Measurements from ENCODE around the gene PSMB3. TPM values are rescaled to one million over a fixed set of nuclear protein-coding genes. Genes with fewer than 3 reads are reported as not detected.

Gene PSMB3
- total and polyA plus RNA-seq, 9 of the 15 experiments (the other 6 are each of a cell fraction or from before 2014, with no cell fraction given) = 460 to 2,775 (median 574) TPM

- TF ChIP-seq NUFIP1 (IDR thresholded peaks at IDR 0.05; ENCODE audit: partially characterized antibody) (no peak), BRF1 (IDR thresholded peaks at IDR 0.05; ENCODE audit: borderline replicate concordance, extremely low read depth, insufficient read length) (no peak), IRF2 (CRISPR knock-in tag; IDR thresholded peaks at IDR 0.05) (no peak), E2F6 (IDR thresholded peaks at IDR 0.05; ENCODE audit: borderline replicate concordance in 1 of 2, extremely low read depth in 1 of 2, insufficient read depth in 1 of 2, insufficient read length in 1 of 2, low read depth in 1 of 2, low read length in 1 of 2, poor library complexity in 1 of 2, severe bottlenecking in 1 of 2) (peak; percentile 66 to 70), PTTG1 (tag; IDR thresholded peaks at IDR 0.05; ENCODE audit: low read depth) (no peak), ZNF324 (CRISPR knock-in tag; IDR thresholded peaks at IDR 0.05) (no peak), SIX5 (IDR thresholded peaks at IDR 0.05; ENCODE audit: borderline replicate concordance in 1 of 2, insufficient read depth in 1 of 2, low read depth in 1 of 2, low read length in 2 of 2) (no peak), STAT5B (CRISPR knock-in tag; IDR thresholded peaks at IDR 0.05) (no peak), ZNF311 (CRISPR knock-in tag; IDR thresholded peaks at IDR 0.05) (no peak), CBX8 (IDR thresholded peaks at IDR 0.05; ENCODE audit: borderline replicate concordance, extremely low read depth, low read depth, low read length, poor library complexity, severe bottlenecking) (no peak), RCOR1 (IDR thresholded peaks at IDR 0.05; ENCODE audit: borderline replicate concordance in 1 of 2, low read depth in 2 of 2, low read length in 2 of 2) (no peak), NR1H2 (CRISPR knock-in tag; IDR thresholded peaks at IDR 0.05) (no peak), CHD1 (IDR thresholded peaks at IDR 0.05; ENCODE audit: low read length) (no peak), ZNF79 (CRISPR knock-in tag; IDR thresholded peaks at IDR 0.05; ENCODE audit: low read depth) (no peak), FOXA3 (CRISPR knock-in tag; conservative IDR thresholded peaks at IDR 0.05 in 1 of 2, IDR thresholded peaks at IDR 0.05 in 1 of 2) (no peak), RHOXF2B (CRISPR knock-in tag; conservative IDR thresholded peaks at IDR 0.05) (no peak), TAF9B (IDR thresholded peaks at IDR 0.05; ENCODE audit: partially characterized antibody) (peak; percentile 78), ZNF695 (CRISPR knock-in tag; IDR thresholded peaks at IDR 0.05) (no peak)
- TF ChIP-seq, protein P1, sequence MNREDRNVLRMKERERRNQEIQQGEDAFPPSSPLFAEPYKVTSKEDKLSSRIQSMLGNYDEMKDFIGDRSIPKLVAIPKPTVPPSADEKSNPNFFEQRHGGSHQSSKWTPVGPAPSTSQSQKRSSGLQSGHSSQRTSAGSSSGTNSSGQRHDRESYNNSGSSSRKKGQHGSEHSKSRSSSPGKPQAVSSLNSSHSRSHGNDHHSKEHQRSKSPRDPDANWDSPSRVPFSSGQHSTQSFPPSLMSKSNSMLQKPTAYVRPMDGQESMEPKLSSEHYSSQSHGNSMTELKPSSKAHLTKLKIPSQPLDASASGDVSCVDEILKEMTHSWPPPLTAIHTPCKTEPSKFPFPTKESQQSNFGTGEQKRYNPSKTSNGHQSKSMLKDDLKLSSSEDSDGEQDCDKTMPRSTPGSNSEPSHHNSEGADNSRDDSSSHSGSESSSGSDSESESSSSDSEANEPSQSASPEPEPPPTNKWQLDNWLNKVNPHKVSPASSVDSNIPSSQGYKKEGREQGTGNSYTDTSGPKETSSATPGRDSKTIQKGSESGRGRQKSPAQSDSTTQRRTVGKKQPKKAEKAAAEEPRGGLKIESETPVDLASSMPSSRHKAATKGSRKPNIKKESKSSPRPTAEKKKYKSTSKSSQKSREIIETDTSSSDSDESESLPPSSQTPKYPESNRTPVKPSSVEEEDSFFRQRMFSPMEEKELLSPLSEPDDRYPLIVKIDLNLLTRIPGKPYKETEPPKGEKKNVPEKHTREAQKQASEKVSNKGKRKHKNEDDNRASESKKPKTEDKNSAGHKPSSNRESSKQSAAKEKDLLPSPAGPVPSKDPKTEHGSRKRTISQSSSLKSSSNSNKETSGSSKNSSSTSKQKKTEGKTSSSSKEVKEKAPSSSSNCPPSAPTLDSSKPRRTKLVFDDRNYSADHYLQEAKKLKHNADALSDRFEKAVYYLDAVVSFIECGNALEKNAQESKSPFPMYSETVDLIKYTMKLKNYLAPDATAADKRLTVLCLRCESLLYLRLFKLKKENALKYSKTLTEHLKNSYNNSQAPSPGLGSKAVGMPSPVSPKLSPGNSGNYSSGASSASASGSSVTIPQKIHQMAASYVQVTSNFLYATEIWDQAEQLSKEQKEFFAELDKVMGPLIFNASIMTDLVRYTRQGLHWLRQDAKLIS (CRISPR knock-in tag; IDR thresholded peaks at IDR 0.05) = no peak
- TF ChIP-seq, protein P2, sequence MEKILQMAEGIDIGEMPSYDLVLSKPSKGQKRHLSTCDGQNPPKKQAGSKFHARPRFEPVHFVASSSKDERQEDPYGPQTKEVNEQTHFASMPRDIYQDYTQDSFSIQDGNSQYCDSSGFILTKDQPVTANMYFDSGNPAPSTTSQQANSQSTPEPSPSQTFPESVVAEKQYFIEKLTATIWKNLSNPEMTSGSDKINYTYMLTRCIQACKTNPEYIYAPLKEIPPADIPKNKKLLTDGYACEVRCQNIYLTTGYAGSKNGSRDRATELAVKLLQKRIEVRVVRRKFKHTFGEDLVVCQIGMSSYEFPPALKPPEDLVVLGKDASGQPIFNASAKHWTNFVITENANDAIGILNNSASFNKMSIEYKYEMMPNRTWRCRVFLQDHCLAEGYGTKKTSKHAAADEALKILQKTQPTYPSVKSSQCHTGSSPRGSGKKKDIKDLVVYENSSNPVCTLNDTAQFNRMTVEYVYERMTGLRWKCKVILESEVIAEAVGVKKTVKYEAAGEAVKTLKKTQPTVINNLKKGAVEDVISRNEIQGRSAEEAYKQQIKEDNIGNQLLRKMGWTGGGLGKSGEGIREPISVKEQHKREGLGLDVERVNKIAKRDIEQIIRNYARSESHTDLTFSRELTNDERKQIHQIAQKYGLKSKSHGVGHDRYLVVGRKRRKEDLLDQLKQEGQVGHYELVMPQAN (IDR thresholded peaks at IDR 0.05; ENCODE audit: borderline replicate concordance) = peak; percentile 95
Measured at GRCh38 chr17:38752308-38753070, at the start of gene PSMB3 (continued).

Measured in K562 (cell line).